Activated CD4-positive, alpha-beta T cell treated with anti-CD3 and anti-CD28 coated beads for 36 hours (primary cell): Measurements from ENCODE around the gene CDH2. TPM values are rescaled to one million over a fixed set of nuclear protein-coding genes. Genes with fewer than 3 reads are reported as not detected.

Experiments used
- ATAC-seq: fragments of 200-7000 bp; cut with Tn5 transposase; one replicate; pipeline ENCODE4 v1.10.0; 2021; ENCODE audit warnings: mild to moderate bottlenecking, moderate library complexity
- CTCF ChIA-PET: fragments of 350-600 bp; sonication (Branson Sonifier 250); formaldehyde crosslinking; loops from one replicate; lab custom pipeline; 2021; ENCODE audit warnings: antibody characterized with exemption; lab: Charles Lee
- POLR2A ChIA-PET: fragments of 350-600 bp; sonication (Branson Sonifier 250); formaldehyde crosslinking; loops from one replicate; lab custom pipeline; 2021; ENCODE audit warnings: antibody characterized with exemption, inconsistent platforms; lab: Charles Lee
- DNase-seq: peaks from one replicate; pipeline ENCODE4 v3.0.0-alpha.2; 2020
- H3K27ac Mint-ChIP-seq: one replicate; pipeline ENCODE4 v1.8.0; 2021; ENCODE audit warnings: mixed read lengths
- H3K27me3 Mint-ChIP-seq: one replicate; pipeline ENCODE4 v1.8.0; 2021; ENCODE audit warnings: mixed read lengths
- H3K36me3 Mint-ChIP-seq: one replicate; pipeline ENCODE4 v1.8.0; 2021; ENCODE audit warnings: low read depth, mixed read lengths
- H3K4me1 Mint-ChIP-seq: one replicate; pipeline ENCODE4 v1.8.0; 2021; ENCODE audit warnings: mixed read lengths
- H3K4me3 Mint-ChIP-seq: one replicate; pipeline ENCODE4 v1.8.0; 2021; ENCODE audit warnings: mild to moderate bottlenecking, moderate library complexity, mixed read lengths
- H3K9me3 Mint-ChIP-seq: one replicate; pipeline ENCODE4 v1.8.0; 2021; ENCODE audit warnings: low read depth, mixed read lengths
- intact Hi-C, 2 experiments: fragments of 100-400 bp; cut with DNase I in 1 of 2; cut with micrococcal nuclease in 1 of 2; formaldehyde crosslinking; loops; one replicate each; pipeline versions ENCODE4 v1.14.2 to v1.15.1; 2022 to 2024; cut with DNase I, micrococcal nuclease
- total RNA-seq, 2 experiments: library from RNA; stranded (reverse); gene quantifications; one replicate each; pipeline ENCODE4 v1.2.3, GENCODE V29; 2021

The CDH2 gene
- total RNA-seq, 2 experiments from 2014 or later: not detected

DNA sequence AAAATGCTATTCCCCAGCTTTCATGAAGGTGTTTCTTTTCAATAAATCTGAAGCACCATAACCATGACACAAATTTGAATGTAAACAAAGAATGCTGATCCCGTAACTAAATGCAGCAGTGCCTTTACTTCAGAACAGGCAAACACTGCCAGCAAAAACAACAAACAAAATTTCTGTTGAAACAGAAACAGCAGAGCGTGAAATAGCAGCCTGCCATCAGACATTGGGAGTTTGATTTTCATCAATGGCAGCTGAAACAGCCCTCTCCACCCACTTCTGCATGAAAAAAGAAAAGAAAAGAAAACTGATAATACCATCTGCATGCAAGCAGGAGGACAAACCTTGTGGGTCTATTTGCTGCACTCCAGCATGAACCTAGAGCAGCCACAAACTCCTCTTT lies 128.3 kb downstream of the CDH2 start:
- Mint-ChIP-seq H3K4me3 (no peak overlapping the region), H3K27me3 (no peaks in the 10 kb centered on the region), H3K27ac (no peak overlapping the region), H3K4me1 (no peaks in the 10 kb centered on the region), H3K9me3 (peaks cover 1% of the 10 kb centered on the region), H3K36me3 (no peaks in the 10 kb centered on the region)
- no peak for DNase-seq
- intact Hi-C loops: no loop called here
- no peak for ATAC-seq
- POLR2A ChIA-PET: no interaction called here
- CTCF ChIA-PET: no interaction called here

DNA sequence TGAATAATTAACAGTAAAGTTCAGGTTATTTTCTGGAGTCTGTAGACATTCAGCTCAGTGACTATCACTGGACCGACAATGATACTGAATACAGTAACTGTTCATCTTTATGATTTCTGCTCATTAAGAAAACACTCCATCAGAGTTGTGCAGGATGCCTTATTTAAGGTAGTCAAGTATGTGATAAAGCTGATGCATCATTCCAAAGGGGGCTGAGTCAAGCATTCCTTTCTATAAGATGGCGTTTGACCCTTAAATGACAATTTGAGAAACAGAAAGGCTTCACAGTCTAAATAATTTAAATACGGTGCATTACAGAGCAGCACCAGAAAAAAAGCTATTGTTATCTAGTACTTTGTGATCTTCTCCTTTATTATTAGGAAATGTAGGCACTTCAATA lies 131.1 kb downstream of the CDH2 start:
- ChIA-PET POLR2A (no interaction called here), CTCF (interaction anchor here (1.8 kb wide), 1 partner anchor 8 kb away, joined by 3 read pairs; no protein-coding TSS in a partner anchor)
- no peak overlapping the region for H3K27ac Mint-ChIP-seq
- ATAC-seq (no peak), DNase-seq (no peak)
- peaks cover 1% of the 10 kb centered on the region for H3K9me3 Mint-ChIP-seq
- intact Hi-C loops: no loop called here
- H3K4me3 Mint-ChIP-seq: no peak overlapping the region
- no peaks in the 10 kb centered on the region for H3K4me1 Mint-ChIP-seq
- H3K36me3 Mint-ChIP-seq: no peaks in the 10 kb centered on the region
- H3K27me3 Mint-ChIP-seq: no peaks in the 10 kb centered on the region

DNA sequence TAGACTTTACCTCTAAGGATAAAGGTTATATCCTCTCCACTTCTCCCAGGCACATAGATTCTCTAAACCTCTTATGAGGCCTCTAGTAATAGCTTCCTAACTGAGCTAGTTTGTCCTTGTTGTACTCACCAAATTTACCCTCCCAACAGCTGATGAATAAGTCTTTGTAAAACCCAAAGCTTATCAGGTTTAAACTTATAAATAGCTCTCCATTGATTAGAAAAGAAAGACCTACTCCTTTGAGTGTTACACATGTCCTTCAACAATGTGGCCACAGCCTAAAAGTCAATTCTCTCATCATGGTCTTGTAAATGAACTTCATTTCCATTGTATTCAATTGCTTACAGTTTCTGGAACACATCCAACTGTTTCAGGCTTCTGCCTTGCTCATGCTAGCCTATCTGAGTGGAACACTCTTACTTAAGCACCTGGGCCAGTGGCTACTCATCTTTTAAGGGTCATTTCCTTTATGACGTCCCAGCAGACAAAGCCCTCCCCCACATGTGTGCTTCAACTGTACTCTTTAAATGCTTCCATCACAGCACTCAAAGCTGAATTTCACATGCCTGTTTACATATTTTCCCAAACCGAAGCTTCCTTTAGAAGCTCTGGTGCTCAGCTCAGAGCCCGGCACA lies 131.6 kb downstream of the CDH2 start:
- no peaks in the 10 kb centered on the region for H3K36me3 Mint-ChIP-seq
- H3K4me3 Mint-ChIP-seq: no peak overlapping the region
- ATAC-seq (no peak), DNase-seq (no peak)
- intact Hi-C loops: no loop called here
- ChIA-PET POLR2A (no interaction called here), CTCF (no interaction called here)
- no peaks in the 10 kb centered on the region for H3K4me1 Mint-ChIP-seq
- H3K27ac Mint-ChIP-seq: no peak overlapping the region
- peaks cover 1% of the 10 kb centered on the region for H3K9me3 Mint-ChIP-seq
- no peaks in the 10 kb centered on the region for H3K27me3 Mint-ChIP-seq

- ChIA-PET CTCF (no interaction called here), POLR2A (no interaction called here)
- H3K36me3 Mint-ChIP-seq: no peaks in the 10 kb centered on the region
- intact Hi-C loops: no loop called here
- peaks cover 1% of the 10 kb centered on the region for H3K9me3 Mint-ChIP-seq
- H3K4me1 Mint-ChIP-seq: no peaks in the 10 kb centered on the region
- ATAC-seq (no peak), DNase-seq (no peak)
- H3K4me3 Mint-ChIP-seq: no peak overlapping the region
- H3K27ac Mint-ChIP-seq: no peak overlapping the region
- H3K27me3 Mint-ChIP-seq: no peaks in the 10 kb centered on the region
These were observed 132.9 kb downstream of the CDH2 start for GRCh38 chr18:28044036-28044435.

- Mint-ChIP-seq H3K9me3 (peaks cover 1% of the 10 kb centered on the region), H3K27ac (no peak overlapping the region), H3K36me3 (no peaks in the 10 kb centered on the region), H3K4me1 (no peaks in the 10 kb centered on the region), H3K4me3 (no peak overlapping the region), H3K27me3 (no peaks in the 10 kb centered on the region)
- no peak for DNase-seq
- intact Hi-C loops: no loop called here
- CTCF ChIA-PET: no interaction called here
- POLR2A ChIA-PET: no interaction called here
- ATAC-seq: no peak
These were observed 133.3 kb downstream of the CDH2 start for GRCh38 chr18:28043631-28044030.

- DNase-seq (no peak), ATAC-seq (no peak)
- H3K4me1 Mint-ChIP-seq: no peaks in the 10 kb centered on the region
- H3K4me3 Mint-ChIP-seq: no peak overlapping the region
- intact Hi-C loops: no loop called here
- no peaks in the 10 kb centered on the region for H3K9me3 Mint-ChIP-seq
- no peaks in the 10 kb centered on the region for H3K27me3 Mint-ChIP-seq
- ChIA-PET CTCF (no interaction called here), POLR2A (no interaction called here)
- no peaks in the 10 kb centered on the region for H3K36me3 Mint-ChIP-seq
- no peak overlapping the region for H3K27ac Mint-ChIP-seq
These were observed 135.6 kb downstream of the CDH2 start for GRCh38 chr18:28041366-28041765.

DNA sequence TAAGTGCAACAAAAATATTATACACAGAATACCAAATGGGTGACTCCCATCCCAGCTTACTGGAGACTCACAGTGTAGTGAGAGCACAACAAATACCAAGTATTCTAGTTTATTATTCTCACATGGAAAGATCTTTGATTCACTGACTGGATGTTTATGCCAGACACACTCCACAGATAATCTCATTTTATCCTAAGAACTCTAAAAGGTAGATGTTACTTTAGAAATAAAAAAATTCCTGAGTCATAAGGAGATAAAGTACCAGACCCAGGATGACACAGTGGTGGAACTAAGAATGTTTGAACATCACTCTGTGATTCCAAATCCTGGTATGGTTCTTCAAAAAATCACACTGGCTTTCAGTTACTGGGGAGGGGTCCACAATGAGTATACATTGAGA lies 136.2 kb downstream of the CDH2 start:
- CTCF ChIA-PET: no interaction called here
- Mint-ChIP-seq H3K4me1 (no peaks in the 10 kb centered on the region), H3K9me3 (no peaks in the 10 kb centered on the region), H3K27me3 (no peaks in the 10 kb centered on the region), H3K27ac (no peak overlapping the region), H3K4me3 (no peak overlapping the region), H3K36me3 (no peaks in the 10 kb centered on the region)
- no peak for ATAC-seq
- POLR2A ChIA-PET: no interaction called here
- no peak for DNase-seq
- intact Hi-C loops: no loop called here

- H3K9me3 Mint-ChIP-seq: no peaks in the 10 kb centered on the region
- H3K4me3 Mint-ChIP-seq: no peak overlapping the region
- no peak for ATAC-seq
- ChIA-PET CTCF (no interaction called here), POLR2A (interaction anchor here (0.6 kb wide), 1 partner anchor 615 kb away, joined by 5 read pairs; no protein-coding TSS in a partner anchor)
- H3K4me1 Mint-ChIP-seq: no peaks in the 10 kb centered on the region
- DNase-seq: no peak
- no peaks in the 10 kb centered on the region for H3K27me3 Mint-ChIP-seq
- intact Hi-C loops: no loop called here
- H3K27ac Mint-ChIP-seq: no peak overlapping the region
- H3K36me3 Mint-ChIP-seq: no peaks in the 10 kb centered on the region
These were observed 136.7 kb downstream of the CDH2 start for GRCh38 chr18:28040211-28040610.

DNA sequence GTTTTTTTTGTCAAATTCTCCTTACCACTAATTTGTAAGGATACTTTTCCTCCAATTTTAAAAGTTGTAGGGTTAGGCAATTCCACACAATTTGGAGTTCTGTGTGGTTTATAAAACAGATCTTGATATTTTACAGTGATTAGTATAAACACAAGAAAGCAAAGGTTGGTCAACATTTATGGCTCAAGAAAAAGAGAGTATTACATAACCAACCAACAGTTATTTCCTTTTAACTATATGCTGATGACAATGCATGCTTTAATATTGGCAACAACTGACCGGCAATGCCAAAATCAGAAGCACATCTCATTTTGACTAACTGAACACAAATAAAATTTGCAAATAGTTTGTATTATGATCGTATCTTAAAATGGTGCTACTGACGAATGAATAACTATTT lies 137.2 kb downstream of the CDH2 start:
- intact Hi-C loops: no loop called here
- Mint-ChIP-seq H3K27me3 (no peaks in the 10 kb centered on the region), H3K4me1 (no peaks in the 10 kb centered on the region), H3K36me3 (no peaks in the 10 kb centered on the region), H3K27ac (no peak overlapping the region), H3K4me3 (no peak overlapping the region), H3K9me3 (no peaks in the 10 kb centered on the region)
- POLR2A ChIA-PET: interaction anchor here (0.6 kb wide), 1 partner anchor 615 kb away, joined by 5 read pairs; no protein-coding TSS in a partner anchor
- ATAC-seq (no peak), DNase-seq (no peak)
- CTCF ChIA-PET: no interaction called here

- ATAC-seq (no peak), DNase-seq (no peak)
- H3K4me1 Mint-ChIP-seq: no peaks in the 10 kb centered on the region
- H3K27ac Mint-ChIP-seq: no peak overlapping the region
- H3K27me3 Mint-ChIP-seq: no peaks in the 10 kb centered on the region
- intact Hi-C loops: no loop called here
- H3K9me3 Mint-ChIP-seq: no peaks in the 10 kb centered on the region
- ChIA-PET POLR2A (no interaction called here), CTCF (no interaction called here)
- H3K4me3 Mint-ChIP-seq: no peak overlapping the region
- no peaks in the 10 kb centered on the region for H3K36me3 Mint-ChIP-seq
These were observed 137.9 kb downstream of the CDH2 start for GRCh38 chr18:28039078-28039477.

GRCh38 chr18:28036488-28036887 lies 140.4 kb downstream of the CDH2 start:
- ATAC-seq: no peak
- no peak overlapping the region for H3K4me3 Mint-ChIP-seq
- no peaks in the 10 kb centered on the region for H3K36me3 Mint-ChIP-seq
- intact Hi-C loops: no loop called here
- H3K4me1 Mint-ChIP-seq: no peaks in the 10 kb centered on the region
- H3K27ac Mint-ChIP-seq: no peak overlapping the region
- POLR2A ChIA-PET: no interaction called here
- no peak for DNase-seq
- H3K27me3 Mint-ChIP-seq: no peaks in the 10 kb centered on the region
- no peaks in the 10 kb centered on the region for H3K9me3 Mint-ChIP-seq
- CTCF ChIA-PET: no interaction called here

GRCh38 chr18:28034567-28034966 lies 142.4 kb downstream of the CDH2 start:
- intact Hi-C loops: no loop called here
- ATAC-seq (no peak), DNase-seq (no peak)
- H3K4me1 Mint-ChIP-seq: no peaks in the 10 kb centered on the region
- H3K4me3 Mint-ChIP-seq: no peak overlapping the region
- H3K9me3 Mint-ChIP-seq: peaks cover 2% of the 10 kb centered on the region
- no peaks in the 10 kb centered on the region for H3K36me3 Mint-ChIP-seq
- ChIA-PET CTCF (no interaction called here), POLR2A (no interaction called here)
- no peak overlapping the region for H3K27ac Mint-ChIP-seq
- no peaks in the 10 kb centered on the region for H3K27me3 Mint-ChIP-seq
